ENCODE measurements around the gene CDC25B.

The CDC25B gene

GRCh38 chr20:3777381-3777715 is 18.8 kb upstream of the CDC25B start:
- Mint-ChIP-seq H3K4me1 (peaks cover 46% of the 10 kb centered on the region), H3K4me3 (peak overlapping the region; percentile 89), H3K27ac (peak overlapping the region; percentile 77), H3K36me3 (no peaks in the 10 kb centered on the region), H3K9me3 (no peaks in the 10 kb centered on the region), H3K27me3 (peaks cover 12% of the 10 kb centered on the region)
- ATAC-seq = peak; percentile 71

- peak; percentile 84 for ATAC-seq
These were observed 18.1 kb upstream of the CDC25B start for GRCh38 chr20:3777716-3778629.

GRCh38 chr20:3778976-3779375 is 17.1 kb upstream of the CDC25B start:
- Mint-ChIP-seq H3K36me3 (no peaks in the 10 kb centered on the region), H3K9me3 (no peaks in the 10 kb centered on the region), H3K4me3 (peak overlapping the region; percentile 45), H3K27me3 (peaks cover 12% of the 10 kb centered on the region), H3K27ac (peak overlapping the region; percentile 61), H3K4me1 (peaks cover 53% of the 10 kb centered on the region)
- ATAC-seq = no peak

More at GRCh38 chr20:3777716-3778629, 18.1 kb upstream of the CDC25B start:
- no peaks in the 10 kb centered on the region for H3K9me3 Mint-ChIP-seq
- H3K4me1 Mint-ChIP-seq = peaks cover 46% of the 10 kb centered on the region
- H3K27me3 Mint-ChIP-seq = peaks cover 12% of the 10 kb centered on the region
- H3K36me3 Mint-ChIP-seq = no peaks in the 10 kb centered on the region
- H3K27ac Mint-ChIP-seq = peak overlapping the region; percentile 77
- peak overlapping the region; percentile 89 for H3K4me3 Mint-ChIP-seq

GRCh38 chr20:3781153-3781910 is 14.8 kb upstream of the CDC25B start, which contains the start of gene SPEF1:
TSS of gene SPEF1 (minus strand) at chr20:3781448. CDS start at chr20:3781287, 161 bp downstream.
- H3K4me1 Mint-ChIP-seq = peaks cover 64% of the 10 kb centered on the region
- H3K36me3 Mint-ChIP-seq = peaks cover 10% of the 10 kb centered on the region
- peak within 1 kb of the TSS; percentile 68 for H3K4me3 Mint-ChIP-seq
- H3K27ac Mint-ChIP-seq = peak within 1 kb of the TSS; percentile 53
- H3K9me3 Mint-ChIP-seq = no peaks in the 10 kb centered on the region
- ATAC-seq = peak; percentile 68
- peaks cover 12% of the 10 kb centered on the region for H3K27me3 Mint-ChIP-seq

- ATAC-seq = no peak
- H3K4me1 Mint-ChIP-seq = peaks cover 59% of the 10 kb centered on the region
- peaks cover 12% of the 10 kb centered on the region for H3K27me3 Mint-ChIP-seq
- no peaks in the 10 kb centered on the region for H3K9me3 Mint-ChIP-seq
- H3K36me3 Mint-ChIP-seq = peaks cover 10% of the 10 kb centered on the region
- H3K27ac Mint-ChIP-seq = peak overlapping the region; percentile 53
- no peak overlapping the region for H3K4me3 Mint-ChIP-seq
These were observed 13.5 kb upstream of the CDC25B start for GRCh38 chr20:3782597-3782996.

GRCh38 chr20:3783068-3783489 is 13.0 kb upstream of the CDC25B start:
- H3K27me3 Mint-ChIP-seq = peaks cover 12% of the 10 kb centered on the region
- H3K9me3 Mint-ChIP-seq = no peaks in the 10 kb centered on the region
- peaks cover 59% of the 10 kb centered on the region for H3K4me1 Mint-ChIP-seq
- H3K36me3 Mint-ChIP-seq = peaks cover 10% of the 10 kb centered on the region
- H3K4me3 Mint-ChIP-seq = no peak overlapping the region
- ATAC-seq = no peak
- H3K27ac Mint-ChIP-seq = peak overlapping the region; percentile 53

- H3K4me1 Mint-ChIP-seq = peaks cover 56% of the 10 kb centered on the region
- peaks cover 9% of the 10 kb centered on the region for H3K27me3 Mint-ChIP-seq
- no peak for ATAC-seq
- no peaks in the 10 kb centered on the region for H3K9me3 Mint-ChIP-seq
- H3K27ac Mint-ChIP-seq = no peak overlapping the region
- no peak overlapping the region for H3K4me3 Mint-ChIP-seq
- H3K36me3 Mint-ChIP-seq = peaks cover 10% of the 10 kb centered on the region
These were observed 12.5 kb upstream of the CDC25B start for GRCh38 chr20:3783511-3784195.

GRCh38 chr20:3784216-3784853 is 11.8 kb upstream of the CDC25B start:
- H3K36me3 Mint-ChIP-seq = peaks cover 10% of the 10 kb centered on the region
- H3K27me3 Mint-ChIP-seq = peaks cover 2% of the 10 kb centered on the region
- peaks cover 56% of the 10 kb centered on the region for H3K4me1 Mint-ChIP-seq
- no peak overlapping the region for H3K27ac Mint-ChIP-seq
- H3K4me3 Mint-ChIP-seq = peak overlapping the region; percentile 55
- no peaks in the 10 kb centered on the region for H3K9me3 Mint-ChIP-seq
- no peak for ATAC-seq

GRCh38 chr20:3784863-3785239 is 11.3 kb upstream of the CDC25B start:
- no peak for ATAC-seq
- peak overlapping the region; percentile 55 for H3K4me3 Mint-ChIP-seq
- no peaks in the 10 kb centered on the region for H3K27me3 Mint-ChIP-seq
- H3K27ac Mint-ChIP-seq = peak overlapping the region; percentile 11
- peaks cover 10% of the 10 kb centered on the region for H3K36me3 Mint-ChIP-seq
- H3K9me3 Mint-ChIP-seq = no peaks in the 10 kb centered on the region
- H3K4me1 Mint-ChIP-seq = peaks cover 51% of the 10 kb centered on the region

GRCh38 chr20:3785240-3786125 is 10.6 kb upstream of the CDC25B start:
- H3K27me3 Mint-ChIP-seq = no peaks in the 10 kb centered on the region
- peaks cover 48% of the 10 kb centered on the region for H3K4me1 Mint-ChIP-seq
- H3K36me3 Mint-ChIP-seq = peaks cover 10% of the 10 kb centered on the region
- H3K9me3 Mint-ChIP-seq = no peaks in the 10 kb centered on the region
- peak overlapping the region; percentile 72 for H3K27ac Mint-ChIP-seq
- peak overlapping the region; percentile 82 for H3K4me3 Mint-ChIP-seq
- no peak for ATAC-seq

- Mint-ChIP-seq H3K36me3 (peaks cover 10% of the 10 kb centered on the region), H3K4me3 (peak overlapping the region; percentile 82), H3K27ac (peak overlapping the region; percentile 72), H3K4me1 (peaks cover 42% of the 10 kb centered on the region), H3K9me3 (no peaks in the 10 kb centered on the region), H3K27me3 (no peaks in the 10 kb centered on the region)
- ATAC-seq = peak; percentile 49
These were observed 10.0 kb upstream of the CDC25B start for GRCh38 chr20:3786126-3786484.

- Mint-ChIP-seq H3K27ac (peak within 1 kb of the TSS; percentile 72), H3K27me3 (no peaks in the 10 kb centered on the region), H3K4me1 (peaks cover 35% of the 10 kb centered on the region), H3K9me3 (no peaks in the 10 kb centered on the region), H3K36me3 (peaks cover 10% of the 10 kb centered on the region), H3K4me3 (peak within 1 kb of the TSS; percentile 82)
- peak; percentile 95 for ATAC-seq
These were observed 9.3 kb upstream of the CDC25B start, which contains the start of gene CENPB for GRCh38 chr20:3786665-3787323. TSS of gene CENPB (minus strand) at chr20:3786740. CDS start at chr20:3786483, 257 bp downstream.

GRCh38 chr20:3787324-3788014 is 8.6 kb upstream of the CDC25B start:
- H3K9me3 Mint-ChIP-seq = no peaks in the 10 kb centered on the region
- H3K4me1 Mint-ChIP-seq = peaks cover 33% of the 10 kb centered on the region
- no peak for ATAC-seq
- H3K36me3 Mint-ChIP-seq = peaks cover 10% of the 10 kb centered on the region
- no peaks in the 10 kb centered on the region for H3K27me3 Mint-ChIP-seq
- peak overlapping the region; percentile 34 for H3K4me3 Mint-ChIP-seq
- peak overlapping the region; percentile 9 for H3K27ac Mint-ChIP-seq

Data from stimulated activated memory B cell treated with anti-CD40 and anti-IgM and Interleukin-4, amounts not matched to agents 10 μg/mL and 1 μg/mL and 100 μg/mL, for 72 hours (primary cell).